Colonic mucosa (tissue), 4 donors: Measurements from ENCODE around the gene KCNK3. TPM values are rescaled to one million over a fixed set of nuclear protein-coding genes. Genes with fewer than 3 reads are reported as not detected.

ENCODE experiments used
- DNase-seq: peaks from one replicate; pipeline ENCODE4 v3.0.0-alpha.2; 2020
- H3K27ac ChIP-seq: fragments of 200-600 bp; one replicate; pipeline ENCODE4 v1.8.0; 2021
- H3K27me3 ChIP-seq: fragments of 200-600 bp; one replicate; pipeline ENCODE4 v1.8.0; 2021
- H3K36me3 ChIP-seq: fragments of 200-600 bp; one replicate; pipeline ENCODE4 v1.8.0; 2021
- H3K4me1 ChIP-seq: fragments of 200-600 bp; one replicate; pipeline ENCODE4 v1.8.0; 2021; ENCODE audit warnings: mild to moderate bottlenecking
- H3K4me3 ChIP-seq: fragments of 200-600 bp; one replicate; pipeline ENCODE4 v1.8.0; 2021
- H3K9ac ChIP-seq, 2 donors: one replicate each; pipeline ENCODE4 v1.7.0; 2013; ENCODE audit warnings: control low read depth in 2 of 2, low read depth in 2 of 2, low read length in 2 of 2
- H3K9me3 ChIP-seq: fragments of 200-600 bp; one replicate; pipeline ENCODE4 v1.8.0; 2021
- CTCF ChIP-seq: fragments of 200-600 bp; IDR thresholded peaks from one replicate; pipeline ENCODE4 v1.8.0; 2022; ENCODE audit warnings: antibody characterized with exemption, mild to moderate bottlenecking
- intact Hi-C: fragments of 100-400 bp; cut with DNase I; formaldehyde crosslinking; loops from one replicate; pipeline ENCODE4 v1.14.1; 2022
- total RNA-seq, 2 donors: library from RNA; stranded (reverse); fragmentation: NEBNext Ultra II Directional in 1 of 2; extraction: Animal tissue kit (Norgen Biotek cat#: 25700) in 1 of 2; gene quantifications; one replicate each; pipeline ENCODE4 v1.2.1, GENCODE V29; 2021
- donor health status: healthy.
- donor health status: DM: no; HTN: no; CAD: no.
- donor health status: DM: no; HTN: no; CAD: no.

Gene KCNK3
- total RNA-seq, 2 donors from 2014 or later: 1.2 to 1.5 TPM

GRCh38 chr2:26648516-26648915 is 44.0 kb upstream of the KCNK3 start:
- no peaks in the 10 kb centered on the region for H3K4me1 ChIP-seq
- H3K4me3 ChIP-seq: no peak overlapping the region
- no peak overlapping the region for H3K9ac ChIP-seq
- no peaks in the 10 kb centered on the region for H3K27me3 ChIP-seq
- no peaks in the 10 kb centered on the region for H3K36me3 ChIP-seq
- H3K27ac ChIP-seq: no peak overlapping the region
- intact Hi-C loops: no loop called here
- no peaks in the 10 kb centered on the region for H3K9me3 ChIP-seq
- TF ChIP-seq CTCF: no peak
- DNase-seq: no peak

GRCh38 chr2:26649322-26649721 is 43.2 kb upstream of the KCNK3 start:
- Histone ChIP-seq H3K4me1 (no peaks in the 10 kb centered on the region), H3K27ac (no peak overlapping the region), H3K27me3 (no peaks in the 10 kb centered on the region), H3K4me3 (no peak overlapping the region), H3K9ac (no peak overlapping the region), H3K36me3 (no peaks in the 10 kb centered on the region), H3K9me3 (no peaks in the 10 kb centered on the region)
- DNase-seq: no peak
- intact Hi-C loops: no loop called here
- TF ChIP-seq CTCF: no peak

- TF ChIP-seq CTCF: no peak
- Histone ChIP-seq H3K36me3 (no peaks in the 10 kb centered on the region), H3K27me3 (no peaks in the 10 kb centered on the region), H3K9me3 (no peaks in the 10 kb centered on the region), H3K27ac (no peak overlapping the region), H3K9ac (no peak overlapping the region), H3K4me1 (no peaks in the 10 kb centered on the region), H3K4me3 (no peak overlapping the region)
- intact Hi-C loops: no loop called here
- no peak for DNase-seq
These were observed 42.4 kb upstream of the KCNK3 start for GRCh38 chr2:26649992-26650712.

GRCh38 chr2:26650713-26651469 is 41.6 kb upstream of the KCNK3 start:
- Histone ChIP-seq H3K4me1 (no peaks in the 10 kb centered on the region), H3K27me3 (no peaks in the 10 kb centered on the region), H3K4me3 (no peak overlapping the region), H3K9me3 (no peaks in the 10 kb centered on the region), H3K36me3 (no peaks in the 10 kb centered on the region), H3K9ac (no peak overlapping the region), H3K27ac (no peak overlapping the region)
- intact Hi-C loops: no loop called here
- TF ChIP-seq CTCF: no peak
- DNase-seq: no peak

GRCh38 chr2:26651470-26651771 is 41.1 kb upstream of the KCNK3 start:
- H3K27me3 ChIP-seq: no peaks in the 10 kb centered on the region
- H3K36me3 ChIP-seq: no peaks in the 10 kb centered on the region
- H3K4me1 ChIP-seq: no peaks in the 10 kb centered on the region
- no peak overlapping the region for H3K9ac ChIP-seq
- H3K4me3 ChIP-seq: no peak overlapping the region
- intact Hi-C loops: no loop called here
- no peak overlapping the region for H3K27ac ChIP-seq
- no peak for DNase-seq
- H3K9me3 ChIP-seq: no peaks in the 10 kb centered on the region
- no peak for TF ChIP-seq CTCF
